GM21528 (cell line): ENCODE measurements around the gene THPO.

ENCODE experiments used
- ATAC-seq: cut with Tn5 transposase; IDR thresholded peaks from one replicate; pipeline ENCODE4 v1.9.1; 2021; ENCODE audit warnings: mild to moderate bottlenecking, moderate library complexity; ENCODE audit not compliant: unreplicated experiment, low FRiP score

THPO gene

GRCh38 chr3:184386047-184386806 is 8.2 kb upstream of the THPO start:
- no peak for ATAC-seq

DNA sequence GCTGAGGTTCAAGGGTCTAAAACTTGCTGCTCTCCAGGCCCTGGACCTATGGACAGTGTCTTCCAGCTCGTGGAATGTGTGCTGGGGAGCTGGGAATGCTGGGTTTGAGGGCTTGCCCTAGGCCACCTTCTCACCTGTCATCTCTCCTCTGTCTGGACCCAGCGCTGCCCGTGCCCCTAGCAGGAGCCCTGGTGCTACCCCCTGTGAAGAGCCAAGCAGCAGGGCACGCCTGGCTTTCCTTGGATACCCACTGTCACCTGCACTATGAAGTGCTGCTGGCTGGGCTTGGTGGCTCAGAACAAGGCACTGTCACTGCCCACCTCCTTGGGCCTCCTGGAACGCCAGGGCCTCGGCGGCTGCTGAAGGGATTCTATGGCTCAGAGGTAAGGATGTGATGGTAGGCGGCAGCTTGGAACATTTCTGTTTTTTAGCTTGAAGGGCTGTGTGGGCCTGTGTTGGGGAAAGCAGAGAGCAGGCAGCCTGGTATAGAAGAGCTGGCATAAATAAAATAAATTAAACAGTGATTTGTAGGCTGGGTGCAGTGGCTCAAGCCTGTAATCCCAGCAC is 6.9 kb upstream of the THPO start:
- ATAC-seq: no peak

DNA sequence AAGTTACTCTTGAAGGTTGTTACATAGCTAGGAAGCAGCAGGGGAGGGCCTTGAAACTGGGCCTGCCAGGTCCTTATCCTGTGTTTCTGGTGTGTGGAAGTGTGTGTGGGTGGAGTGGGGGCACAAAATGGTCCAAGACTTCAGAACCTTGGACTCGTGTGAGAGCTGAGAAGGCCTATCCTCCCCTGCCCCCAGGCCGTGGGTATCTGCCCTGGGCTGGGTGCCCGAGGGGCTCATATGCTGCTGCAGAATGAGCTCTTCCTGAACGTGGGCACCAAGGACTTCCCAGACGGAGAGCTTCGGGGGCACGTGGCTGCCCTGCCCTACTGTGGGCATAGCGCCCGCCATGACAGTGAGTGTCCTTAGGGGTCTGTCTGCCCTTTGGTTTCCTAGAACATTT is 6.3 kb upstream of the THPO start:
- ATAC-seq: no peak

- ATAC-seq: no peak
Observed at GRCh38 chr3:184383033-184383740, 5.2 kb upstream of the THPO start.

DNA sequence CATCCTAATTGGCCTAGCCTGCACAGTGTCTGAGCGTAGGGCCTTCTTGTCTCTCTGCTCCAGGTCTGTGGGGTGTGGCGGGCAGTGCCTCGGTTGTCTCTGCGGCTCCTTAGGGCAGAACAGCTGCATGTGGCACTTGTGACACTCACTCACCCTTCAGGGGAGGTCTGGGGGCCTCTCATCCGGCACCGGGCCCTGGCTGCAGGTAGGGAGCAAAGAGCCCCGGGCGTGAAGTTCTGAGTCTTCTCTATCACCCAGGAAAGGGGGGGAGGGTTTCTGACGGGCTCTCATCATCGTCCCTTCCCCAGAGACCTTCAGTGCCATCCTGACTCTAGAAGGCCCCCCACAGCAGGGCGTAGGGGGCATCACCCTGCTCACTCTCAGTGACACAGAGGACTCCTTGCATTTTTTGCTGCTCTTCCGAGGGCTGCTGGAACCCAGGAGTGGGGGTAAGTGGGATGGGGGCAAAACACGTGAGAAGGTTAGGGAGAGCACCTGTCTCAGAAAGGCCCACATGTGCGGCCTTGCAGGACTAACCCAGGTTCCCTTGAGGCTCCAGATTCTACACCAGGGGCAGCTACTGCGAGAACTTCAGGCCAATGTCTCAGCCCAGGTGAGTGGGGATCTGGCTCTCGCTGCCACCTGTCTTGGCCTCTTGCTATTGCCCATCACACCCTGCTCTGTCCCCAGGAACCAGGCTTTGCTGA is 4.5 kb upstream of the THPO start:
- ATAC-seq: no peak

GRCh38 chr3:184381261-184382224 is 3.5 kb upstream of the THPO start:
- ATAC-seq: no peak

DNA sequence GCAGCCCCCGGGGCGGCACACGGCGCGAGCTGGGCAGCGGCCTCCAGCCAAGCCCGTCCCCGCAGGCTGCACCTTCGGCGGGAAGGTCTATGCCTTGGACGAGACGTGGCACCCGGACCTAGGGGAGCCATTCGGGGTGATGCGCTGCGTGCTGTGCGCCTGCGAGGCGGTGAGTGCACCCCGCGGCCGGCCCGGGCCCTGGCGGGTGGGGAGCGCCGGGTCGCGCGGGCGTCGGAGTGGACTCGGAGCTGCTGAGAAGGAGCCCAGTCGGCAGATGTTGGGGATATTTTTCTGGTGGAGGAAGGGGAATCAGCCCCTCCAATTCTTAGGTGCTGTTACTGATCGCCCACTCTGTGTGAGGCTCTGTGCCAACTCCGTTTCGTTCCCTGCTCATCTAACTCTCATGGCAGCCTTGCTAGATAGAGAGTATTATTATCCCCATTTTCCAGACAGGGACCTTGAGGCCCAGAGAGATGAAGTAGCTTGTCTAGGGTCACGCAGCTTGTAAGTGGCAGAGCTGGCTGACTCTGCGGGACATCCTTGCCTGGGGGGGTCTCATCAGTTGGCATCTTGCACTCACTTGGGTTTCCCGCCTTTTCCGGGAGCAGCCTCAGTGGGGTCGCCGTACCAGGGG is 2.7 kb upstream of the THPO start:
- ATAC-seq: no peak

DNA sequence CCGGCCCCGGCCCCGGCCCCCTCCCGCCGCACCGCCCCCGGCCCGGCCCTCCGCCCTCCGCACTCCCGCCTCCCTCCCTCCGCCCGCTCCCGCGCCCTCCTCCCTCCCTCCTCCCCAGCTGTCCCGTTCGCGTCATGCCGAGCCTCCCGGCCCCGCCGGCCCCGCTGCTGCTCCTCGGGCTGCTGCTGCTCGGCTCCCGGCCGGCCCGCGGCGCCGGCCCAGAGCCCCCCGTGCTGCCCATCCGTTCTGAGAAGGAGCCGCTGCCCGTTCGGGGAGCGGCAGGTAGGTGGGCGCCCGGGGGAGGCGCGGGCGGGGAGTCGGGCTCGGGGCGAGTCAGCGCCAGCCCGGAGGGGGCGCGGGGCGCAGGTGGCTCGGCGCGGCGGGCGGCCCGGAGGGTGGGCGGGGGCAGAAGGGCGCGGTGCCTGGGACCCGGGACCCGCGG is 2.2 kb upstream of the THPO start:
- ATAC-seq: no peak

GRCh38 chr3:184379358-184380184 is 1.6 kb upstream of the THPO start, which contains the start of gene CHRD:
TSS of gene CHRD (plus strand) at chr3:184380054. CDS start at chr3:184380319, 265 bp downstream.
- no peak for ATAC-seq

- no peak for ATAC-seq
Observed at GRCh38 chr3:184378651-184379357, 797 bp upstream of the THPO start.

DNA sequence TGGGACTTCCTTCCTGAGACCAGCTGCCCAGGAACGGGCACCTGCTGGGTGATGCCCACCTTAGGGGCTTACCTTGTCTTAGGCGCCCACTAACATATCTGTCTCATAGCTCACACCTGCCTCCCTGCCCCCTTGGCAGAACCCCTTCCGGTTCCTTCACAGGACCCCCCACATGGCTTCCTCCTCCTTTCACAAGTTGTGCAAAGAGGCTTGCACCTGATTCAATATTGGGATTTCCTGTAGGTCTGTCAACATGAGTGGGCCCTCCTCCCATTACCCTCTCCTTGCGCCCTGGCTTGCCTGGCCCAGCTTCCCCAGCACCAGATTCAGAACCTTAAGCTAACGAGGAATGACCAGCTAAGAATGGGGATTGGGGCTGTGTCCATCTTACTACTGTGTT is 633 bp downstream of the THPO start:
- ATAC-seq: no peak

- no peak for ATAC-seq
Observed at GRCh38 chr3:184375747-184376461, 2.1 kb downstream of the THPO start.

DNA sequence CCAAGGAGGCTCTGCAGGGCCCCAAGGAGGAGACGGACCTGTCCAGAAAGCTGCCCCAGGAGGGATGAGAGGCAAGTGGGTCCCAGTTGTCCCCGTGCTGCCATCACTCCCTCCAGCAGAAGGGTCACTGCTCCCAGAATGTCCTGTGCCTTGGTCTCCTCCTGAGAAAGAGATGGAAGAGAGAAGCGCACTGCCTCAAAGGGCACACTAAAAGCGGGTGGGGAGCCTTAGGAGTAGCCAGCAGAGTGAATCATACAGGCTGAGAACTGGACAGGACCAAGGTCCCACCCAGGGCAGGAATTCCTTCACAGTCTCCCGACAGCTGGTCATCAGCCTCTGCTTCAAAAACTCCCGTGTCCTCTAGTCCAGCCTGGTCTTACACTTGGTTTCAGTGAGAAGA is 4.6 kb downstream of the THPO start:
- ATAC-seq: no peak

- no peak for ATAC-seq
Observed at GRCh38 chr3:184372911-184373310, 5.1 kb downstream of the THPO start.

- no peak for ATAC-seq
Observed at GRCh38 chr3:184372296-184372821, 5.6 kb downstream of the THPO start.

GRCh38 chr3:184371570-184372018 is 6.4 kb downstream of the THPO start:
- no peak for ATAC-seq

DNA sequence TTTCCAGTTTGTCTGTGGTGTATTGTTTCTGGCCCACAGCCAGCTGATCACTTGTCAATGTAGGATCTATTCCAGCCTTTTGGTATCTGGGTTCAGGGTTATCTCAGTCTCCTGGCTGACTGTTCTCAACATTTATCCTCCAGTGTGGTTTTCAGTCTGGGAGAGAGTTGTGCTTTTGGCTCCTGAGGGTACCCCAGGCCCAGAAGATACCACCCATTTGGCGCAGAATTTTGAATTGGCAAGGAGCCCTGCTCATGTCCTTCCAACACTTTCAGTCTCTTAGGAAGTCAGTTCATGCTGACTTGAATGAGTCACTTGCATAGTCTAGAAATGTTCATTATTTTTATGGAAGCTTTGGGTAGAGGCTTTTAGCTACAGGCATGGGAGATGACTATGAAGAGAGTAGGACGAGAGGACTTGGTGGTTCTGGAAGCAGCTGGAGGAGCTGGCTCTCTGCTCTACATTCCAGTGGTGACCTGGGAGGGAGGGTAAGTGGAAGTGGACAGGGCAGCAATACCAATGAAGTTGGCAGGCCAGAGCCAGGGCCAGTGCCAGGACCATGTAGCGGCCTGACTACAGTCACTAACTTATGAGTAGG is 9.3 kb downstream of the THPO start:
- ATAC-seq: no peak
